ENCODE measurements around the gene AP4E1. TPM values are rescaled to one million over a fixed set of nuclear protein-coding genes. Genes with fewer than 3 reads are reported as not detected.

The AP4E1 gene
- total RNA-seq, 1 donor from 2014 or later = 10.1 TPM

- peak overlapping the region; percentile 73 for H3K27ac Mint-ChIP-seq
- no peak overlapping the region for H3K4me3 Mint-ChIP-seq
- no peaks in the 10 kb centered on the region for H3K36me3 Mint-ChIP-seq
- H3K9me3 Mint-ChIP-seq = peaks cover 5% of the 10 kb centered on the region
- TF ChIP-seq CTCF (conservative IDR thresholded peaks at IDR 0.05) = no peak
- peaks cover 6% of the 10 kb centered on the region for H3K4me1 Mint-ChIP-seq (ENCODE audit: unreplicated experiment)
- DNase-seq (ENCODE audit: extremely low spot score, unreplicated experiment) = no peak
- H3K27me3 Mint-ChIP-seq = no peaks in the 10 kb centered on the region
Observed at GRCh38 chr15:50884540-50884939, 23.9 kb upstream of the AP4E1 start.

GRCh38 chr15:50886139-50886467 lies 22.4 kb upstream of the AP4E1 start:
- Mint-ChIP-seq H3K27ac (peak overlapping the region; percentile 73), H3K9me3 (peaks cover 5% of the 10 kb centered on the region), H3K36me3 (no peaks in the 10 kb centered on the region), H3K27me3 (no peaks in the 10 kb centered on the region), H3K4me3 (no peak overlapping the region), H3K4me1 (ENCODE audit: unreplicated experiment) (peaks cover 6% of the 10 kb centered on the region)
- TF ChIP-seq CTCF (conservative IDR thresholded peaks at IDR 0.05) = no peak
- no peak for DNase-seq (ENCODE audit: extremely low spot score, unreplicated experiment)

GRCh38 chr15:50886611-50887345 lies 21.7 kb upstream of the AP4E1 start:
- Mint-ChIP-seq H3K27ac (no peak overlapping the region), H3K36me3 (no peaks in the 10 kb centered on the region), H3K4me3 (no peak overlapping the region), H3K9me3 (peaks cover 5% of the 10 kb centered on the region), H3K27me3 (no peaks in the 10 kb centered on the region), H3K4me1 (ENCODE audit: unreplicated experiment) (peaks cover 6% of the 10 kb centered on the region)
- no peak for TF ChIP-seq CTCF (conservative IDR thresholded peaks at IDR 0.05)
- DNase-seq (ENCODE audit: extremely low spot score, unreplicated experiment) = no peak

- Mint-ChIP-seq H3K4me1 (ENCODE audit: unreplicated experiment) (peaks cover 6% of the 10 kb centered on the region), H3K36me3 (no peaks in the 10 kb centered on the region), H3K27ac (no peak overlapping the region), H3K9me3 (peaks cover 5% of the 10 kb centered on the region), H3K4me3 (no peak overlapping the region), H3K27me3 (no peaks in the 10 kb centered on the region)
- DNase-seq (ENCODE audit: extremely low spot score, unreplicated experiment) = no peak
- no peak for TF ChIP-seq CTCF (conservative IDR thresholded peaks at IDR 0.05)
Observed at GRCh38 chr15:50888054-50888453, 20.4 kb upstream of the AP4E1 start.

- Mint-ChIP-seq H3K27ac (no peak overlapping the region), H3K27me3 (no peaks in the 10 kb centered on the region), H3K9me3 (peaks cover 9% of the 10 kb centered on the region), H3K4me1 (ENCODE audit: unreplicated experiment) (peaks cover 6% of the 10 kb centered on the region), H3K4me3 (no peak overlapping the region), H3K36me3 (no peaks in the 10 kb centered on the region)
- no peak for DNase-seq (ENCODE audit: extremely low spot score, unreplicated experiment)
- TF ChIP-seq CTCF (conservative IDR thresholded peaks at IDR 0.05) = no peak
Observed at GRCh38 chr15:50889589-50889988, 18.9 kb upstream of the AP4E1 start.

All from type B pancreatic cell (in vitro differentiated cells).